ENCODE measurements around the gene BRF1.

BRF1 gene

DNA sequence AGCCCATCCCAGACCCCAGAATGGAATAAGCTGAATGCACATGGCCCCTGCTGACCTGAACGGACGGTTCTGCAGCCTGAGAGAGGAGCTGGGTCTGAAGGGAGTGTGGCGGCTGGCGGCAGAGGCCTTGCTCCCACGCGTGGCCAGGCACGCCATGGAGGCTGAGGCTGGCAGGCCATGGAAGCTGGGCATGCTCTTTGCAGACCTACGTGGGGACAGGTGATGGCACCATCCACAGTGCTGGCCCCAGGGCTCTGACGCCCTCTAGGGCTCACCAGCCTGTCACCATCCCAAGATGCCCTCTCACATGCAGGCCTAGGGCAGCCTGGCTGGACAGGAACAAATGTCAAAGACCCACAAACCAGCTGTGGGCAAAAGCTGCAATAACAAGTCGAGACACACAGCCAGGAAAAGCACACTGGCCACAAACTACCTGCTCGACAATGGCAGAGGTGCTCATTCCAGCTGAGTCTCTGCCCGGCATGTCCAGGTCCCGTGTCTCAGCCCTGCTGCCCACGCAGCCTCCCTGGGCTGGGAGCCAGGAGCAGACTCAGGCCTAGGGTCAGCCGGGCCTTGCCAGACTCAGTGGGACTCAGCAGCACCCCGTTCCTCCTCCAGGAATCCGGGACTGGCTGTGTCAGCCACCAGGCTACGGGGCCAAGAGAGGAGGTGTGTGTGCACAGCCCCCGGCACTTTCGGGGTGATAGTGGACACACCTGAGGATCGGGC is 32.8 kb downstream of the BRF1 start:
- no peak for DNase-seq (ENCODE audit: low spot score)

DNA sequence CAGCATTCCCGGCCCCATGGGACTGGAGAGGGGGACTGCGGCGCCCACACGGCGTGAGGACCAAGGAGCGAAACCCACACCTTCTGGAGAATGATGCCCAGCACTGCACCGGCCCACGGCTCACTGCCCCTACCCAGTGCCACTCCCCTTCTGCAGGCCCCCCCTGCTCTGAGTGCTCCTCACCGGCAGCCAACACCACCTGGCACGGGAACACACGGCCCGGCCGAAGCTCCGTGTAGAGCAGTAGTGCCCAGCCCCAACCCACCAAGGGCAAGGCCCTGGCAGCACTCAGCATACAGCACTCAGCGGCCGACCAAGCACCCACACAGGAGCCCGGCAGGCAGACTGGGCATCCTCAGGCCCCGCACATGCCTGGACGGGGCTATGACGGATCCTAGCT is 39.0 kb downstream of the BRF1 start:
- DNase-seq (ENCODE audit: low spot score), result no peak

DNA sequence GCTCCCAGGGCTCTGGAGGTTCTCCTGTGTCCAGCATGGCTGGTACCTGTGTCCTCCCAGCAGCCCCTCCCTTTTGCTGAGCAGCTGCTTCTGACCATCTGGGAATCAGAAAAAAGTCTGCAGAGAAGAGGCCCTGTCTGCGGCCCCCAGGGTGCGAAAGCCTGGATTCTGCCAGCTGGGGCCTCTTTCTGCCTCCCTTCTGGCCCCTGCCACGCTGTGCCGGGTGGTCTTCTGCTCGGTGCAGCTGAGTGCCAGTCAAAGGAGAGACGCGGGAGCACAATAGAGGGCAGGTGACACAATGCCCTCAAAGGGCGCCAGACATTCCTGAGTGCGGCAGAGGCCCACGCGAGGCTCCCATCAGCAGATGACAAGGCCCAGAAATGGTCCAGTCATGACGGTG is 39.8 kb downstream of the BRF1 start:
- no peak for DNase-seq (ENCODE audit: low spot score)

DNA sequence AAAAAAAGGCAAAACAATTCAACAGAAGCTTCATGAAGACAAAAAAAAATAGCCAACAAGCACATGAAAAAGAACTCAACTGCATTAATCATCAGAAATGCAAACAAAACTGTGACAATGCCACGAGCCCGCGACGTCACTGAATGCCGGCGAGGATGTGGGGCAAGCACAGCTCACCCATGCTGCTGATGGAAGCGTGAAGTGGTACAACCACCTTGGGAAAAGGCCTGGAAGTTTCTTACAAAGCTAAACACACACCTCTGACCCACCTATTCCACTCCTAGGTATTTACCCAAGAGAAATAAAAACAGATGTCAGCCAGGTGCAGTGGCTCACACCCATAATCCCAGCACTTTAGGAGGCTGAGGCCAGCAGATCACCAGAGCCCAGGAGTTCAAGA is 42.0 kb downstream of the BRF1 start:
- DNase-seq (ENCODE audit: low spot score), result no peak

DNA sequence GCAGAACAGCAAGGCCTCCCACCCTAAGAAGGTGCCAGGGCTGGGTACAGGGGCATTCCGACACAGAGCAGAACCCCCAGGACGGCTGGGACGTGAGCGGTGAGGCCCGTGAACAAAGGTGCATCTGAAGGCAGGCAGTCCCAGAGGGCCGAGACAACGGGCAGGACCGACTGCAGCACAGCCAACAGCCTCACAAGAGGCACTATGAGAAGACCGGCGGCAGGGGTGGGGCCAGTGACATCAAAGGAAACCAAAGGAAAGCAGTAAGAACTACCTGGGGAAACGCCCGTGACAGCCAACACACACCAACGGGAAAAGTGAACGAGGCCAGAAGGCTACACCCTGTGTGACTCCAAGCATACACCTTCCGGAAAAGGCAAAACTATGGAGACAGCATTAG is 43.3 kb downstream of the BRF1 start:
- no peak for DNase-seq (ENCODE audit: low spot score)

DNA sequence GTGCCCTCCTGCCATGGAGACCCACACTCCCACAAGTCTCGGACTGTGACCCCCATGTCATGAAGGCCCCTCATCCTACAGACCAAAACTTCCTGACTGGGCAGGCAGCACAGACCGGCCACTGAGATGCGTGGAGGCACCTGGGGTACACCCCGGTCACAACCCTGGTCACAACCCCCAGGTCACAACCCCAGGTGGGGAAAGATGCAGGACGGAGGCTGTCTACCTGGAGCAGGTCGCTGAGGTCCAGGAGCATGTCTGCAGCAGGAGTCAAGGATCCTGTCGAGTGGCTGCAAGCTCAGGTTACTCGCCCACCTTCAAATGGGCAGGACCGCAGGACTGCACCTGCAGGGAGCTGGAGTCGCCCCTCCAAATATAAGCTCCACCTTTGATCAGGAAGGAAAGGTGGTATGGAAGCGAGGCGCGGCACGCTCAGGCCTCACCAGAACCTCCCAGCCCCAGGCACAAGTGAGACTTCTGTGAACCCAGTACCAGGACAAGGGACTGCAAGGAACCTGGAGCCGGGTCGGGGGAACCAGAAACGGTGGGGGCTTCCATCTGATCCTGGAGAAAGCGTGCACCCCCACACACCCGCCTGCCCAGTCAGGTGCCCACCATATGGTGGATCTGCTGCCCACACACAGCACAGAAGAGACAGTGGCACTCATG is 44.4 kb downstream of the BRF1 start:
- DNase-seq (ENCODE audit: low spot score), result no peak

DNA sequence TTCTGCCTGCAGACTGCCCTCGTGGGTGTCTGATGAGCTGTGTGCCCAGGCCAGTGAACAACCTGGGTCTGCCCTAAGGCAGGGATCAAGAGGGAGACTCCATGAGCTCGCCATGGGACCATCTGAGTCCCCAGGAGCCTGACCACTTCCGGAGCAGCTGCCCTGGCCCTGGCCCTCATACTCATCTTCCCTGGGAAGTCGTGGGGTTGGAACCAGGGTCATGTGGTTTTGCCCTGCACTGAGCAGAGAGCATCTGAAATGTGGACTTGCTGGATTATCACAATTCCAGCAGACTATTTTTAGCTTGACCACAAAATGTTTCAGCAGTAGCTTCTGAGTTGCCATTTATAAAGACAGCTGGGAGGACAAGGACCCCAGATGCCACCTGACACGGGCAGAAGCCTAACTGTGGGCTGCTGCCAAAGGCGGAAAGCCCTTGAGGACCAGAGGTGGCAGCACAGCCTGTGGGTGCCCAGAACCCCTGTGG is 45.7 kb downstream of the BRF1 start:
- DNase-seq (ENCODE audit: low spot score), result no peak

DNA sequence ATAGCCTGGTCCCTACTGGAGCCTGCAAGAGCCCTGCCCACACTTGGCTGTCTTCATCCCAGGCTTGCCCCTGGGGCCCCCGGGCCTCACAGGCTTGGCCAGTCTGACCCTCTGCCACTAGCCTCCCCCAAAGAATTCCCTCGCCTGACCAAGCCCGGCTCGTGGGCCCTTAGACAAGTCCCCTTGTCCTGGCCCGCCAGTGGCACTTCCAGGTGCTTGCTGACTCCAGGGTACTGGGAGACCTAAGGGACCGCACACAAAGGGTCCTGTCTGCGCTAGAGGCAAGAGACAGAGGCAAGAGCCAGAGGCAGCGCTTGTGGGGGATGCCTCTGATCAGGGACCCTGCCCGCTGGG is 47.5 kb downstream of the BRF1 start:
- DNase-seq (ENCODE audit: low spot score), result no peak

DNA sequence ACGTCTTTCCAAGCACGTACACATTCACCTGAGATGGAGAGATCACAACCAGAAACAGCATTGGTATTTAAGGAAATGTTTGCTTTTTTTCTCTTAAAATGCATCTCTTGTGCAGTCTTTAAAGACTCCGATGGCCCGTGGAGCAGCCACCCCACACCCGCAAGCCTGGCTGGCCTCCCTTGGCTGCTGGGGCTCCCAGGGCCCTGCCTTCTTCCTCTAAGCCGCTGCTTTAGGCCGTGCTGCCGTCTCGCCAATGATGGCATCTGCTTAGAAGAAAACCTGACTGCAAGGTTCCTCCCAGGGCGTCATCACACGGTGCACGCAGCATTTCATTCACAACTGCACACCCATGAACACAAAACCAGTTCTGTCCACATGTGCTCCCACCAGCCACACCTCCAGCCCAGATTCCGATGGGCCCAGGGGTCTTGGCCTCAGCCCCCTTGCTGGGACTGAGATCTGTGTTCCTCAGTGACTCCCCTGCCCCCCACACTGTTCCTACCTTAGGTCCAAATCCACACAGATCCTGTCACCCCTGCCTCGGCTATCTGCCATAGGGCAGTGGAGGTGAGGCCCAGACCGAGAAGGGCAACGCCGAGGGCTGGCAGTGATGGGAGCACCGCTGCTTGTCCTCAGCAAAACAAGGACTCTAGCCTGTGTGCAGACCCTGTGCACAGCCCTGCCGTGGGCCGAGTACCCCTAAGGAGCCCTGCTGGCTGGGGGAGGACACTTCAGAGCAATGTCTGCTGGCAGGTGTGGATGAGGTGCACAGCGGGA is 48.1 kb downstream of the BRF1 start:
- no peak for DNase-seq (ENCODE audit: low spot score)

DNA sequence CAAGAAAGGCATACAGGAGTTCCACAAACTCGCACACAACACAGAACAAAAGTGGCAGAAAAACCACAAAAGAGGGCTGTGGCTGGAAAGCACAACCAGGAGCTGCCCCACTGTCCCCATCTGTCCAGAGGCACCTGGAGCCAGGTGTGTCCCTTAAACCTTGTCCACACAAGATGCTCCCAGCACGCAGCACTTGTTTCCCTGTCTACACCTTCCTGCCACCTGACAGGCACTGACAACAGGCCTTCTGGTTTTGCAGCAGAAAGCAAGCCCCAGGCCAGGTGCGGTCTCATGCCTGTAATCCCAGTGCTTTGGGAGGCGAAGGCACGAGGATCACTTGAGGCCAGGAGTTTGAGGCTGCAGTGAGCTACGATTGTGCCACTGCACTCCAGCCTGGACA is 48.9 kb downstream of the BRF1 start:
- no peak for DNase-seq (ENCODE audit: low spot score)

DNA sequence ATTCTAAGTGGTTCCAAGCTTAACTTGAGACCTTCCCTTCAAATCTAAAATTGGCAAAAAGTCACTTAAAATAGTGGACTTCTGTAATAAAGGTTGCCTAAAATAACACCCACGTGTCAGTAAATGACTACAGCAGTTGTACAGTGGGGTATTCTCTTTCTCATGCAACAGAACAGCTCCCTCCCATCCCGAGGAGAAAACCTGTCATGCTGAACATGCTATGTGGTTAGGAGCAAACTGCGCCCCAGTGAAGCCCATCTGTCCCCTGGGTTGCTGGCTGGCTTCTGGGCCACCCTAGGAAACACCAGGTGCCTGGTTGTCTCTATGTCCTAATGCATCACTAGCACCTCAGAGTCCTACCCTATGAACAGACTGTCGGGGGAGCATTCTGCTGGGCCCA is 49.8 kb downstream of the BRF1 start:
- DNase-seq (ENCODE audit: low spot score), result no peak

DNA sequence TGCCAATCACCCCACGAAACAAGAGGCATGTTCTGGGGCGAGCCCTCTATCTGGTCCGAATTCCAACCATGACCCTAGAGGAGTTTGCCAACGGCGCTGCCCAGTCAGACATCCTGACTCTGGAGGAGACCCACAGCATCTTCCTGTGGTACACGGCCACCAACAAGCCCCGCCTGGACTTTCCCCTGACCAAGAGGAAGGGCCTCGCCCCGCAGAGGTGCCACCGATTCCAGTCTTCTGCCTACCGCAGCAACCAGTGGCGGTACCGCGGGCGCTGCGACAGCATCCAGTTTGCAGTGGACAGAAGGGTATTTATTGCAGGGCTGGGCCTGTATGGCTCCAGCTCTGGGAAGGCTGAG is 50.8 kb downstream of the BRF1 start:
- no peak for DNase-seq (ENCODE audit: low spot score)

DNA sequence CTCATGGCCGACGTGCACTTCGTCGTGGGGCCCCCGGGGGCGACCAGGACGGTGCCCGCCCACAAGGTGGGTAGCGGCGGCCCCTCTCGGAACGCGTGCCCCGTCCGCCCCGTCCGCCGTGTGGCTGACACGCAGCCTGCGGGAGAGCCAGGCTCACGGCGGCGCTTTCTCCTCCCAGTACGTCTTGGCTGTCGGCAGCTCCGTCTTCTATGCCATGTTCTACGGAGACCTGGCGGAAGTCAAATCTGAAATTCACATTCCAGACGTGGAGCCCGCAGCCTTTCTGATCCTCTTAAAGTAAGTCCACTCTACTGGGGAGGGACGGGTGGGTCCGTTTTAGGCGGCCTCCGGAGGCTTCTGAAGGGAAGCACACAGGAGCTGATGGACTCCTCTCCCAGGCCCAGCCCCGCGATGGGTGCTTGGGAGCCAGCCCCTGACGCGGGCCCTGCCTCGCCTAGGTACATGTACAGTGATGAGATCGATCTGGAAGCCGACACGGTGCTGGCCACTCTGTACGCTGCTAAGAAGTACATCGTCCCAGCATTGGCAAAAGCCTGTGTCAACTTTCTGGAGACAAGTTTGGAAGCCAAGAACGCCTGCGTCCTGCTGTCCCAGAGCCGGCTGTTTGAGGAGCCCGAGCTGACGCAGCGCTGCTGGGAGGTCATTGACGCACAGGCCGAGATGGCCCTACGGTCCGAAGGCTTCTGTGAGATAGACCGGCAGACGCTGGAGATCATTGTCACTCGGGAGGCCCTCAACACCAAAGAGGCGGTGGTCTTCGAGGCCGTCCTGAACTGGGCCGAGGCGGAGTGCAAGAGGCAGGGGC is 51.4 kb downstream of the BRF1 start:
- no peak for DNase-seq (ENCODE audit: low spot score)

DNA sequence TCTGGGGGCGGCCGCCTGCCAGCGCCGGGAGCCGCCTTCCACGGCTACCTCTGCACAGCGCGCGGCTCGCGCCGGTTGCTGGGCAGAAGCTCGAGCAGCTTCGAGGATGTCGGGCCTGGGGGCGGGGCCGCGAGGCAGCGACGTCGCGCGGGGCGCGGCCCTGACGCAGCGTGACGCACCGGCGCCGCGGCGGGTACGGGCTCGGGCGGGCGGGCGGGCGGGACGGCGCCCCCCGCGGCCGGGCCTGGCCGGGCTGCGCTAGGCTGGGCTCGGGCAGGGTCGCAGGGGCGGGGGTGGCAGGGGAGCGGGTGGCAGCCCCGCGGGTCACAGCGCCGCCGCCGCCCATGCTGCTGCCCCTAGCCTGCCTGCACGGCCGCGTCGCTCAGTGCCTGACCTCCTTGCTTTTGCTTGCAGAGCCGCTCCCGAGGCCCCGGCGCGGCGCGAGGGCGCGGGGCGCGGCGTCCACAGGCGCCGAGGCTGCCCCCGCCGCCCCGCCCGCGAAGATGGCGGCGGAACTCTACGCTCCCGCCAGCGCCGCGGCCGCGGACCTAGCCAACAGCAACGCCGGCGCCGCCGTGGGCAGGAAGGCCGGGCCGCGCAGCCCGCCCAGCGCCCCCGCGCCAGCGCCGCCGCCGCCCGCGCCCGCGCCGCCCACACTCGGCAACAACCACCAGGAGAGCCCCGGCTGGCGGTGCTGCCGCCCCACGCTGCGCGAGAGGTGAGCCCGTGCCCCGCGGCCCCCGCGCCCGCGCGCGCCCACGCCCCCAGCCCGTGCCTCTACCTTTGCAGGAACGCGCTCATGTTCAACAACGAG is 52.2 kb downstream of the BRF1 start, which contains the start of gene BTBD6:
BTBD6 (plus strand) TSS at position 166 of the 814 bp plus-strand sequence; CDS start at position 345, 179 bp downstream.
- DNase-seq (ENCODE audit: low spot score), result peak; percentile 86

DNA sequence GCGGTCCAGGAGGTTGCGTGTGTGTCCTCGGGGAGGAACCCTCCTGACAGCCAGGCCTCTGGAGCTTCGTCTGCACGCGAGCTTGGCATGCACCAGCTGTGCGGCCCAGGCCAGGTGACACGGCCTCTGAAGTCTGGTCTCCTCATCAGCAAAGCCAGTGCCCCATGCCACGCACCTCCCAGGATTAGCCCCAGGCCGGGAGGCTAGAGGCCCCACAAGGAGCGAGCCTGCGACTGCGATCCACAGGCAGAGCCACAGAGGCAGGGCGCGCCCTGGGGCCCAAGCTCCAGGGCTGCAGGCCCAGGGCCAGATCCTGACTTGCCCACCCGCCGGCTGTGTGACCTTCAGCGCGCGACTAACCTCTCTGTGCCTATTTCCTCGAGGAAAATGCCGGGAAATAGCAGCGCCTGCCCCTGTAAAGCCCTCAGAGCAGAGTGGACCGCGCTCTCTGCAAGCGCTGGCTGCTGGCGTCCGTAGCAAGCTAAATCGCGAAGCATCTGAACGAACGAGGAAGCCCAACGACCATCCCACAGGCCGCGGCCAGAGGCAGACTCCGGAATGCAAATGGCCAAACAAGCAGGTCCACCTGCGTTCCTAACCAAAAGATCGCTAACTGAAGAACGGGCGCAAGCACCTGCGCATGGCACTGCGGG is 53.0 kb downstream of the BRF1 start:
- DNase-seq (ENCODE audit: low spot score), result no peak

DNA sequence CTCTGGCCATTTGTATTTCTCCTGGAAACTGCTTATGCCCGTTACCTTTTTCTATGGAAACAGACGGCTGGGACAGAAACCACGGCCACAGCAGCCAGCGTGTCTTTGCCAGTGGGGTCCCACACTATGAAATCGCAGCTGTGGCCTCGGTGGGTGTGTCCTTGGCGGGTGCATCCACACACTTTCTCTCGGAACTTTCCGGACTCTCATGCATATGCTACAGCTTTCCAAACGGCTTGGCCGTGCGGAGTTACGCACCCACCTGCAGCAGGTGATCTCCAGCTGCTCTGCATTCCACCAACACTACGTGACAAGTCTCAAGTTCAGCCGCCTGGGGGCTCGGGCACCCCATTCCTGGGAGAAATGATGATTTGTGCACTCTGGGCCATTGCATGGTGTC is 53.8 kb downstream of the BRF1 start:
- DNase-seq (ENCODE audit: low spot score), result no peak

DNA sequence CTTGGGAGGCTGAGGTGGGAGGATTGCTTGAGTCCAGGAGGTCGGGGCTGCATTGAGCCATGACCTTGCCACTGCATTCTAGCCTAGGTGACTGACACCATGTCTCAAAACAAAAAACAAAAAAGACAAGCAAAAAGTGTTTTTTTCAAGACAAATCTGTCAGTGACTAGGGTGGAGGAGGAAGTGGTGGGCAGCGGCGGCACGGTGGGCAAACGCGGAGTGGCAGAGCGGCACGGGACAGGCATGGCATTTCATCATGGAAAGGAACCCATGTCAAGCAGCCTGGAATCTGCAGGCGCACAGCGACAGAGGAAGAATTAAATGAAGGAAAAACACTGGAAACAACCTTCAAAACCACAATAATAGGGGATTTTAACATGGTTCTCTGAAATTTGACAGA is 56.5 kb downstream of the BRF1 start:
- no peak for DNase-seq (ENCODE audit: low spot score)

DNA sequence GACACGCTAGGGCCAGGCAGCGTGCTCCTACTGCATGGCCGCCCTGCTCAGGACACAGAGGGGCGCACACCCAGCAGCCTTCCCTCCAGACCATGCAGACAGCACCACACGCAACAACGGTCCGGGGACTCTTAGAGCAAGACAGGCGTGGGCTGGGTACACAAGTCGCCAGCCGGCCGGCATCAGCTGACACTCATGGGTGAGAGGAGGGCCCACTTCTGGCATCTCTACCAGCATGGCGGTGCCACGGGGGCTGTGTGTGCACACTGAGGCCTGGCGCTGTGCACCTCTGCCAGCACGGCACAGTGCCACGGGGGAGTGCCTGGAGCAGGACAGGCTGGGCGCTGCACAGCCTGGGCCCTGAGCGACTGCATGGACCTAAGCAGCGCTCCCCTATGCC is 59.2 kb downstream of the BRF1 start:
- DNase-seq (ENCODE audit: low spot score), result no peak

DNA sequence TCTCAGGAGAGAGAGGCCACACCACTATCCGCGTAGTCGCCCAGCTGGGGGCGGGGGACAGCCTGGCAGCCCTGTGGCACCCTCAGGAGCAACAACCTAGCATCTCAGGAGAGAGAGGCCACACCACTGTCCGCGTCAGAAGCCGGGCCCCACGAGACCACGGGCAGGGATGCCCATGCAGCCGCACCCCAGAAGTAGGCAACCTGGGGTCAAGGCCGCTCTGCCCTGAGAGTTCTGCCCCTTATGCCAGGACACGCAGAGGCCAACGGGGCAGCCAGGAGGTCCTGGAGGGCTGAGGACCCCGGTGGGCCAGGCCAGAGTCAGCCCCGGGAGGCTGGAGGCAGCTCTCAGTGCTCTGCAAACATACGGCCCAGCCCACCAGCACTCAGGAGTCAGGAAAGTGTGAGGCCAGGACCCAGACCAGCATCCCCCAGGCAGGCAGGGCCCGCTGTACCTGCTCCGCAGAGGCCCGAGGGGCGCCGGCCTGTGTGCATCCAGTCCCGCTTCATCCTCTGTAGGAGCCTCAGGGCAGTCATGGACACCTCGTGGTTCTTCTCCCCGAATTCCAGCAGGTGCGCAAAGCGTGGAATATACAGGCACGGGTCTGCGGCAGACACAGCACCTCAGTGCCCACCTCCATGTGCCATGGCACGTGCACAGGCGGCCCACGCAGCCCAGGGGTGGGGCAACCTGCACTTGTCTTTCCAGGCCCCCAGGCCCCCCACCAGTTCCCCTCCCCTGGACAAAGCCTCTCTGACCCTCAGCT is 59.8 kb downstream of the BRF1 start:
- DNase-seq (ENCODE audit: low spot score), result no peak

DNA sequence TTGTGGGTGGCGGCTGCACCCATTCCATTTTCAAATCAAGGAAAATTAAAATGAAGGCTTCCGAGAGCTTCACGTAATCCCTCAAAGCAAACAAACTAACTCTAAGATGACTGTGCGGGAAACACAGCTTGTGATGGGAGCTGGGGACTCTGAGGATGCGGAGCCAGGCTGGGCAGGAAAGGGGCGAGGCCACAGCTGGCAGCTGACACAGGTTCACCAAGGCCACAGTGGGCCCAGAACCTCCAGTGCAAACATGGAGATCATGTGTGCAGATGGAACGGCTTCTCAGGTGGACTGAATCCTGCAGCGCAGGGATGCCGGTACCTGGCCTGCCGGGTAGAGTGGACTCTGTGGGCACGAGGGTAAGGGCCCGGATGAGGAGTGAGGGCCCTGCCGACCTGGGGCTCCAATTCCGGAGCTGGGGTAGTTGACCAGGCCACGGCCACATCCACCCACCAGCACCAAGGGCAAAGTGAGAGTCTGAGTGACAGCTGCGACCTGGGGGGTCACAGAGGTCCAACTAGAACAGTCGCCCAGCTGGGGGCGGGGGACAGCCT is 71.6 kb downstream of the BRF1 start:
- no peak for DNase-seq (ENCODE audit: low spot score)

Measured in CD4-positive, alpha-beta T cell treated with Interleukin-6 at 100 ng/mL for 8 hours (primary cell).